AG04449 (cell line): Measurements from ENCODE around the gene LIN28A.
"Not testable (repeated sequence)": the region's sequence is repeated elsewhere in the genome, so short reads cannot be mapped to it uniquely, and the experiment has no call there.

Source experiments
- CTCF ChIA-PET: fragments of 350-600 bp; formaldehyde crosslinking; extraction: SDS; loops from one replicate; lab custom pipeline; 2021; ENCODE audit warnings: antibody characterized with exemption; lab: Yijun Ruan, JAX
- POLR2A ChIA-PET: fragments of 400-600, 350-600 bp; formaldehyde crosslinking; extraction: SDS; loops from one replicate; lab custom pipeline; 2020; ENCODE audit warnings: antibody characterized with exemption, inconsistent platforms; lab: Yijun Ruan, JAX
- DNase-seq: peaks from one replicate; pipeline ENCODE4 v3.0.0-alpha.2; 2010; ENCODE audit warnings: low read depth, low spot score
- H3K4me3 ChIP-seq: 2 replicates; pipeline ENCODE4 v1.5.1; 2011; ENCODE audit warnings: low read depth, mild to moderate bottlenecking, control low read depth, low read length
- CTCF ChIP-seq: IDR thresholded peaks from one replicate; pipeline ENCODE4 v1.5.1; 2011; ENCODE audit warnings: mild to moderate bottlenecking, moderate library complexity, low read length, control low read depth, inconsistent platforms; ENCODE audit not compliant: insufficient read depth; ENCODE audit errors: missing control alignments

Gene LIN28A

GRCh38 chr1:26367441-26367840 lies 43.2 kb upstream of the LIN28A start:
- TF ChIP-seq CTCF: no peak
- POLR2A ChIA-PET: interaction anchor here (0.6 kb wide), 1 partner anchor 20 kb away, joined by 4 read pairs; no protein-coding TSS in a partner anchor
- no peak for DNase-seq
- CTCF ChIA-PET: interaction anchor here (0.9 to 7.0 kb wide), 3 partner anchors 13 to 50 kb away, joined by 3 to 77 read pairs (median 4); partner anchors contain the start of gene CRYBG2
- H3K4me3 ChIP-seq: no peak overlapping the region

GRCh38 chr1:26368006-26368405 lies 42.6 kb upstream of the LIN28A start:
- no peak overlapping the region for H3K4me3 ChIP-seq
- CTCF ChIA-PET: interaction anchor here (7.0 kb wide), 1 partner anchor 14 kb away, joined by 77 read pairs; the partner anchor contains the start of gene CRYBG2
- no peak for TF ChIP-seq CTCF
- DNase-seq: no peak
- POLR2A ChIA-PET: no interaction called here

- ChIA-PET CTCF (interaction anchor here (7.0 kb wide), 1 partner anchor 14 kb away, joined by 77 read pairs; the partner anchor contains the start of gene CRYBG2), POLR2A (no interaction called here)
- H3K4me3 ChIP-seq: no peak overlapping the region
- DNase-seq: no peak
- TF ChIP-seq CTCF: no peak
Measured at GRCh38 chr1:26368486-26368885, 42.1 kb upstream of the LIN28A start.

GRCh38 chr1:26370591-26371382 lies 39.8 kb upstream of the LIN28A start:
- ChIA-PET POLR2A (interaction anchor here (0.6 kb wide), 1 partner anchor 166 kb away, joined by 3 read pairs; no protein-coding TSS in a partner anchor), CTCF (interaction anchor here (1.1 to 2.6 kb wide), 3 partner anchors 9 to 46 kb away, joined by 3 to 14 read pairs (median 10); no protein-coding TSS in a partner anchor)
- TF ChIP-seq CTCF: no peak
- H3K4me3 ChIP-seq: no peak overlapping the region
- DNase-seq: no peak

GRCh38 chr1:26372039-26372438 lies 38.6 kb upstream of the LIN28A start:
- ChIA-PET CTCF (interaction anchor here (0.7 to 9.7 kb wide), 3 partner anchors 9 to 45 kb away, joined by 3 to 203 read pairs (median 21); no protein-coding TSS in a partner anchor), POLR2A (no interaction called here)
- TF ChIP-seq CTCF: no peak
- no peak for DNase-seq
- no peak overlapping the region for H3K4me3 ChIP-seq

GRCh38 chr1:26372611-26373010 lies 38.0 kb upstream of the LIN28A start, which contains the start of gene ZNF683:
Gene ZNF683, minus strand, starts transcription at chr1:26372750. Its CDS starts 4,179 bp downstream, at chr1:26368571.
- POLR2A ChIA-PET, H3K4me3 ChIP-seq, DNase-seq: not testable (repeated sequence)
- CTCF ChIA-PET: interaction anchor here (1.2 to 9.7 kb wide), 5 partner anchors 9 to 139 kb away, joined by 3 to 203 read pairs (median 4); partner anchors contain the start of gene CEP85
